Epidermal melanocyte (primary cell): ENCODE results near the gene SEMA3F.
A peak's percentile ranks its signal among the peaks of the same experiment; 100 is the strongest.
"Not testable (repeated sequence)": the region's sequence is repeated elsewhere in the genome, so short reads cannot be mapped to it uniquely, and the experiment has no call there.

Experiments used
- DNase-seq: peaks from one replicate; pipeline ENCODE4 v3.0.0; 2011; ENCODE audit warnings: low spot score; ENCODE audit not compliant: insufficient read length

Gene SEMA3F

GRCh38 chr3:50210510-50211367, 55.6 kb downstream of the SEMA3F start:
- no peak for DNase-seq

- not testable (repeated sequence) for DNase-seq
Observed at GRCh38 chr3:50211368-50211717, 56.2 kb downstream of the SEMA3F start.

GRCh38 chr3:50211930-50212329, 56.8 kb downstream of the SEMA3F start:
- DNase-seq = no peak

GRCh38 chr3:50212502-50212901, 57.4 kb downstream of the SEMA3F start:
- no peak for DNase-seq

- DNase-seq = no peak
Observed at GRCh38 chr3:50212971-50213370, 57.8 kb downstream of the SEMA3F start.

GRCh38 chr3:50213373-50213772, 58.2 kb downstream of the SEMA3F start:
- no peak for DNase-seq

- DNase-seq = no peak
Observed at GRCh38 chr3:50214824-50215223, 59.7 kb downstream of the SEMA3F start.

GRCh38 chr3:50215529-50215928, 60.4 kb downstream of the SEMA3F start:
- no peak for DNase-seq

- DNase-seq = no peak
Observed at GRCh38 chr3:50217681-50218080, 62.6 kb downstream of the SEMA3F start.

- no peak for DNase-seq
Observed at GRCh38 chr3:50218448-50218847, 63.3 kb downstream of the SEMA3F start.

GRCh38 chr3:50219285-50219684, 64.2 kb downstream of the SEMA3F start:
- DNase-seq = no peak

- no peak for DNase-seq
Observed at GRCh38 chr3:50220109-50220508, 65.0 kb downstream of the SEMA3F start.

- DNase-seq = no peak
Observed at GRCh38 chr3:50221051-50221410, 65.9 kb downstream of the SEMA3F start.

GRCh38 chr3:50221411-50222168, 66.5 kb downstream of the SEMA3F start:
- DNase-seq = no peak

- no peak for DNase-seq
Observed at GRCh38 chr3:50222169-50222528, 67.0 kb downstream of the SEMA3F start.

GRCh38 chr3:50224639-50225038, 69.5 kb downstream of the SEMA3F start:
- no peak for DNase-seq

GRCh38 chr3:50226888-50227389, 71.8 kb downstream of the SEMA3F start:
- no peak for DNase-seq

- peak; percentile 89 for DNase-seq
Observed at GRCh38 chr3:50227390-50228183, 72.5 kb downstream of the SEMA3F start.

GRCh38 chr3:50228184-50228763, 73.2 kb downstream of the SEMA3F start:
- not testable (repeated sequence) for DNase-seq

- DNase-seq = no peak
Observed at GRCh38 chr3:50229490-50229889, 74.4 kb downstream of the SEMA3F start.

GRCh38 chr3:50230104-50230793, 75.1 kb downstream of the SEMA3F start:
- no peak for DNase-seq
